Stomach smooth muscle (tissue), 2 donors: Measurements from ENCODE around the gene CAVIN3.

Source experiments
- H3K27ac ChIP-seq: one replicate; pipeline ENCODE4 v1.7.0; 2013; ENCODE audit warnings: mild to moderate bottlenecking, low read length, inconsistent platforms
- H3K27me3 ChIP-seq, 2 donors: one replicate each; pipeline ENCODE4 v1.7.0; 2013; ENCODE audit warnings: low read length in 2 of 2; ENCODE audit not compliant: insufficient read depth in 2 of 2, control insufficient read depth in 1 of 2
- H3K36me3 ChIP-seq, 2 donors: one replicate each; pipeline ENCODE4 v1.7.0; 2013; ENCODE audit warnings: low read length in 2 of 2; ENCODE audit not compliant: control insufficient read depth in 2 of 2, insufficient read depth in 2 of 2
- H3K4me1 ChIP-seq: one replicate; pipeline ENCODE4 v1.7.0; 2013; ENCODE audit warnings: low read length; ENCODE audit not compliant: control insufficient read depth, insufficient read depth
- H3K4me3 ChIP-seq, 2 donors: one replicate each; pipeline ENCODE4 v1.7.0; 2013; ENCODE audit warnings: low read length in 2 of 2
- H3K9ac ChIP-seq, 2 donors: one replicate each; pipeline ENCODE4 v1.7.0; 2013; ENCODE audit warnings: low read length in 2 of 2, mild to moderate bottlenecking in 1 of 2
- H3K9me3 ChIP-seq, 2 donors: one replicate each; pipeline ENCODE4 v1.7.0; 2013; ENCODE audit warnings: low read length in 2 of 2; ENCODE audit not compliant: control insufficient read depth in 2 of 2
- donor health status: healthy.
- donor health status: Pancreatic carcinoma.

The CAVIN3 gene

DNA sequence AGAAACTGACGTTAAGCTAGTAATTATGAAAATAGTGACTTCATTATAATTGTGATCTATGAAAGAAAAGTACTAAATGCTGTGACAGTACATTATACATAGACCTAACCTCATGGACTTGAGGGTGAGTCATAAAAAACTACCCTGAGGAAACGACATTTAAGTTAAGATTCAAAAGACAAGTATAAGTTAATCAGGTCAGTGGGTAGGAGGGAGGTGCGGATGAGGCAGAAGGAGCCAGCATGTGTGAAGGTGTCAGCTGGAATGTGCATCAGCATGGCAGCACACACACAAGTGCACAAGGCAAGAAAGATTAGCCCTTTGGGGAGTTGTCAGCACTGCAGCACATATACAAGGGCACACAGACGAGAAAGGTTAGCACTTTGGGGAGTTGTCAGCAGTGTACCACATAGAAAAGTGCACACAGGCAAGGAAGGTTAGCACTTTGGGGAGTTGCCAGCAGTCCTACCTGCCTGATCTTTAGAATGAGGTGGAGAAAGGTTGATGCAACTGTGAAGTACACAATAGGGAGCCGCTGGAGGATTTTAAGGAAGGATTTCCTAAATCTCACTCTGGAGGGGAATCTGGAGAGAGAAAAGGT is 31.6 kb upstream of the CAVIN3 start:
- Histone ChIP-seq H3K27ac (no peak overlapping the region), H3K27me3 (no peaks in the 10 kb centered on the region), H3K36me3 (no peaks in the 10 kb centered on the region), H3K4me3 (no peak overlapping the region), H3K9me3 (no peaks in the 10 kb centered on the region), H3K4me1 (peaks cover 5% of the 10 kb centered on the region), H3K9ac (no peak overlapping the region)

DNA sequence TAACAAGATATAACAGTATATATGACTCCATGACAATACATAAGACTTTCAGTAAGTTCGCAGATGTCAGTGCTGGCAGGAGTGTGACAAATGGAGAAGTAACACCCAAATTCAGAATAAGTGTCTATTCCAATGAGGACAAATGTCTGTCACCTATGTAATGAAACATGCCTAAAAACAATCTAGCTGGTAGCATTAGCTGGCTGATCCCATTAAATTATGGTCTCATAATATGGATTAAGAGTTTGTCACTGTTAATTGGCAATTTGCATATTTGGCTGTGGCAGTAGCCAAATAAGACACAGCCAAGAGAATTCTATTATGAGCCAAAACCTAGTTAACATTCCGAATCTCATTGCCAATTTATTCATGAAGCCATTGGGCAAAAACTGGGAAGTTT is 30.2 kb upstream of the CAVIN3 start:
- Histone ChIP-seq H3K27ac (no peak overlapping the region), H3K27me3 (no peaks in the 10 kb centered on the region), H3K4me1 (no peaks in the 10 kb centered on the region), H3K36me3 (no peaks in the 10 kb centered on the region), H3K9ac (no peak overlapping the region), H3K4me3 (no peak overlapping the region), H3K9me3 (no peaks in the 10 kb centered on the region)

DNA sequence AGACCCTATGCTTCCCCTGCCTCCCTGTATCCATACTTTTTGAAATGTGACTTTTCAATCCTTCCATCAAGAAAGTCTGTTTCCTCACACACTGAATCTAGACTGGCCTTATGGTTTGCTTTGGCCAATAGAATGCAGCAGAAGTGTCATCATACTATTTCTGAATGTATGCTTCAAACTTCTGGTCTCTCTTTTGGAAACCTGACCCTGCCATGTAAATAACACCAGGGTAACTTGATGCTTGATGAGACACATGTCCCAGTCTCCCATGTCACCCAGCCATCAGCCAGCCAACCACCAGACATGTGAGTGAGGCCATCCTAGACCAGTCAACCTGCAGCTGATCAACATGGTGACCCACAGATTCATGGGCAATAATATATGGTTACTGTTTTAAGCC is 29.7 kb upstream of the CAVIN3 start:
- no peak overlapping the region for H3K9ac ChIP-seq
- H3K4me1 ChIP-seq, result no peaks in the 10 kb centered on the region
- H3K36me3 ChIP-seq, result no peaks in the 10 kb centered on the region
- H3K27me3 ChIP-seq, result no peaks in the 10 kb centered on the region
- H3K9me3 ChIP-seq, result no peaks in the 10 kb centered on the region
- H3K4me3 ChIP-seq, result no peak overlapping the region
- H3K27ac ChIP-seq, result no peak overlapping the region

DNA sequence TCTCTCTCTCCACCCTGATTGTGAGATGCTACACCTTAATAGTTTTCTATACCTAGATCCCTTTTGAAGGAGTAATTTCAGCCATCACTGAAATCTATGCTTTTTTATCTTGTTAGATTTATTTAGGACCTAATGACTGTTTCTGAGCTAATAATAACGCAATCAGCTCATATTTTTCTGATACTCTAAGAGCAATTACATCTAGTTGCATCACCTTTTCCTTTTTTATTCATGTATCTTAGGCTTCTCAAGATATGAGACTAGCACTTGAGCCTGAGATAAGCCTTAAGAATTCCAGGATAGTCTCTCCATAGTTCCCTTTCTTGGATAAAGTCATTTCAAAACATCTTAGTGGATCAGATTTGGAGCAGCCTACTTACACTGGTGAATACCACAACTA is 25.1 kb upstream of the CAVIN3 start:
- H3K27me3 ChIP-seq, result no peaks in the 10 kb centered on the region
- H3K36me3 ChIP-seq, result no peaks in the 10 kb centered on the region

DNA sequence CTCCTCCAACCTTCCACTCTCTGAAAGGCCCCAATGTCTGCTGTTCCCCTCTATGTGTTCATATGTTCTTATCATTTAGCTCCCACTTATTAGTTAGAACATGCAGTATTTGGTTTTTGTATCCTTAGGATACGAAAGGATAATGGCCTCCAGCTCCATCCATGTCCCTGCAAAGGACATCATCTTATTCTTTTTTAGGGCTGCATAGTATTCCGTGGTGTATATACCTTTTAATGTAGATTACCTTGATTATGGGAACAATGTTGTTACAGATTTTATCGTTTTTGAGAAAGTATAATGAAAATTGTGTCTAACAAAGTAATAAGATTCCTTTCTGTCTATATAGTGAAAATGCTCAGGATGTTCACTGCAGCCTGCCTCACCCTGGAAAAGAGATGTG is 16.0 kb upstream of the CAVIN3 start:
- Histone ChIP-seq H3K4me1 (no peaks in the 10 kb centered on the region), H3K27me3 (no peaks in the 10 kb centered on the region), H3K27ac (no peak overlapping the region), H3K9ac (no peak overlapping the region), H3K9me3 (no peaks in the 10 kb centered on the region), H3K4me3 (no peak overlapping the region), H3K36me3 (peaks cover 14 to 22% of the 10 kb centered on the region in 2 donors)

More for the DNA sequence above, 25.1 kb upstream of the CAVIN3 start:
- no peak overlapping the region for H3K4me3 ChIP-seq
- H3K27ac ChIP-seq, result no peak overlapping the region
- no peaks in the 10 kb centered on the region for H3K9me3 ChIP-seq
- H3K9ac ChIP-seq, result no peak overlapping the region
- H3K4me1 ChIP-seq, result no peaks in the 10 kb centered on the region

DNA sequence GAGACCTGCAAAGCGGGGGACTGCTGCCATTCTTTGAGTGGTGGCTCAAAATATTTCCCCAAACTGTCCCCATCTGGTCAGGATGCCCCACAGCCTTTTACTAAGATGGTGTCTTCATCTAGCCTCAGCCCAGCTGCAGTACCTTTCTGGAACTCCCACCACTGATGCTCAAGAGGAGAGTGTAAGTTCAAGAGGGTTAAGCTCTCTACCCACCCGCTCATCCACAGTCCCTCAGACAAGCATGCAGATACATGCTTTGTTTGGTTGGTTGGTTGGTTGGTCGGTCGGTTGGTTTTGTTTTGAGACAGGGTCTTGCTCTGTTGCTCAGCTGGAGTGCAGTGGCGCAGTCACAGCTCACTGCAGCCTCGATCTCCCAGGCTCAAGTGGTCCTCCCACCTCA is 14.5 kb upstream of the CAVIN3 start:
- no peaks in the 10 kb centered on the region for H3K4me1 ChIP-seq
- H3K9me3 ChIP-seq, result no peaks in the 10 kb centered on the region
- no peak overlapping the region for H3K9ac ChIP-seq
- no peak overlapping the region for H3K27ac ChIP-seq
- no peak overlapping the region for H3K4me3 ChIP-seq
- H3K36me3 ChIP-seq, result peaks cover 16 to 25% of the 10 kb centered on the region in 2 donors
- no peaks in the 10 kb centered on the region for H3K27me3 ChIP-seq

DNA sequence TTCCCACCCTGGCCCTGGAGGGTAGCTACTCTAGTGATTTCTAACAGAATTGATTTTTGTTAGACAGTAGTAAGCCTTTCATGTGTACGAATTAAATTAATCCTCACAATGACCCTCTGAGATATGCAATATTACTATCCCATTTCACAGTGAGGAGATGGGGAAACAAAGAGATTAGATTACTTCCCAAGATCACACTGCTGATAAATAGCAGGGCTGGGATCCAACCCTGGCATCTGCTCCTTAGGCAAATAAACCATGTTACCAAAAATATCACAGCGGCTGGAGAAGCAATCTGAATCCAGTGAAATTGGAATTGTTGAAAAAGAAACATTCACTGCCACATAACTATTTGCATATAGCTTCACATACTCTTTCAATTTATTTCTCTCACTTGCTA is 12.8 kb upstream of the CAVIN3 start:
- Histone ChIP-seq H3K27ac (no peak overlapping the region), H3K9ac (no peak overlapping the region), H3K4me3 (no peak overlapping the region), H3K9me3 (no peaks in the 10 kb centered on the region), H3K4me1 (no peaks in the 10 kb centered on the region), H3K36me3 (peaks cover 17 to 18% of the 10 kb centered on the region in 2 donors), H3K27me3 (no peaks in the 10 kb centered on the region)

DNA sequence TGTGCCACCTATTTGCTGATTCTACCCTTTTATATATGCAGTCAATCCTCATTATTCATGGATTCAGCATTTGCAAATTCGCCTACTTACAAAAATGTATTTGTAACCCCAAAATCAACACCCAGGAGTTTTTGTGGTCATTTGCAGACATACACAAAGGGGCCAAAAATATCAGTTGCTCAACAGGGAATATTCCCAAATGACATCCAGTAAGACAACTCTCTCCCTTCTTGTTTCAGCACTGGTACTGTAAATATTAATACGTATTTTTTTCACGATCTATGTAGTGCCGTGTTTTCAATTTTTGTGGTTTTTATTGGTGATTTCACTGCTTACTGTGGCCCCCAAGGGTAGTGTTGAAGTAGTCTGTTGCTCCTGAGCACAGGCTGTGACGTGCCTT is 11.8 kb upstream of the CAVIN3 start:
- H3K4me3 ChIP-seq, result no peak overlapping the region
- H3K9ac ChIP-seq, result no peak overlapping the region
- H3K4me1 ChIP-seq, result no peaks in the 10 kb centered on the region
- H3K27ac ChIP-seq, result no peak overlapping the region
- H3K27me3 ChIP-seq, result no peaks in the 10 kb centered on the region
- no peaks in the 10 kb centered on the region for H3K9me3 ChIP-seq
- H3K36me3 ChIP-seq, result peaks cover 16 to 19% of the 10 kb centered on the region in 2 donors

DNA sequence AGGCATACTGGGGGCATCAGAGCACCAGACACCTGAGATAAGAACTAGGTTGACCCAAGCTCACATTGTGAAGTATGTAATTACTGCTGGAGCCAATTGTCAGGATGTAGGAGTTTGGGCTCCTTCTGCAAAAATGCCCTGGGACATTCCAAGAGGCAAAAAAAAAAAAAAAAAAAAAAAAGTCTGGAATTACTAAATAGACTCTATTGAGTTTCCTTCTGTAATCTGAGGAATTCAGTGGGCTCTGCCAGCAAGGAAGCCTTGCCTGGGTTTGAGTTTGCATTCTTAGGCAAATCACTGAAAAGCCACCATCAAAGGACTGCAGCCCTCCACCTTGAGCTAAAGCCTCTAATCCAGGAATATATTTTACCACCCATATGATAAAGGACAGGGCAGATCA is 8.0 kb upstream of the CAVIN3 start:
- Histone ChIP-seq H3K4me3 (no peak overlapping the region), H3K4me1 (no peaks in the 10 kb centered on the region), H3K27me3 (no peaks in the 10 kb centered on the region), H3K9ac (no peak overlapping the region), H3K9me3 (no peaks in the 10 kb centered on the region), H3K27ac (no peak overlapping the region), H3K36me3 (peaks cover 12 to 15% of the 10 kb centered on the region in 2 donors)

DNA sequence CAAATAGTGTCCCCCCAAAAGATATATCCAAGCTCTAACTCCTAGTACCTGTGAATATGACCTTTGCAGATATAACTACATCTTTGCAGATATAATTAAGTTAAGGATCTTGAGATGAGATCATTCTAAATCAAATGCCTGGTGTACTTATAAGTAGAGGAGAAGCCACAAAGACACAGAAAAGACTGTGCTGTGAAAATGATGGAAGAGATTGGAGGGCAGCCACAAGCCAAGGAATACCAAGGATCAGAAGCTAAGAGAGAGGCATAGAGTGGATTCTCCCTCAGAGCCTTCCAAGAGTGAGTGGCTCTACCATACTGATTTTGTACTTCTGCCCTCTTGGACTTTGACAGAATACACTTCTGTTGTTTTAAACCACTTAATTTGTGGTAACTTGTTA is 7.5 kb upstream of the CAVIN3 start:
- H3K4me3 ChIP-seq, result no peak overlapping the region
- no peak overlapping the region for H3K27ac ChIP-seq
- peaks cover 12 to 15% of the 10 kb centered on the region in 2 donors for H3K36me3 ChIP-seq
- H3K27me3 ChIP-seq, result no peaks in the 10 kb centered on the region
- H3K9ac ChIP-seq, result no peak overlapping the region
- no peaks in the 10 kb centered on the region for H3K9me3 ChIP-seq
- no peaks in the 10 kb centered on the region for H3K4me1 ChIP-seq

DNA sequence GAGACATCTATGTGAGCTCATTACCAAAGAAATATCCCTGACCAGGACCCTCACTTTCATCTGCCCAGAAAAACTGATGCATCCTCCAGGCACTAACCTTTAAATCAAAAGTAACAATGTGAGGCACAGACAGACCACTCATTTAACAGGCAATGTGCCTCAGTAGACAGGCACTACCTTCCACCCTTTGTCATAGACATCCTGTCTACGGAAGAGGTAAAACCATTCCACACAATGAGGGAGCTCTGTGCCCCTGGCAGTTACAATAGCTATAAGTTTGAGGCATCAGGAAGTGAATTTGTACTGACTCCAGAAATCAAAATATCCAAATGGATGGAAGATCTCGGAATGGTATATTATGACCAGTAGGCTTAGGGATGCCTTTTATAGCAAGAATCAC is 6.7 kb upstream of the CAVIN3 start:
- Histone ChIP-seq H3K27me3 (no peaks in the 10 kb centered on the region), H3K4me1 (peaks cover under 1% of the 10 kb centered on the region), H3K4me3 (no peak overlapping the region), H3K36me3 (peaks cover 12 to 14% of the 10 kb centered on the region in 2 donors), H3K27ac (peak overlapping the region; percentile 11), H3K9me3 (no peaks in the 10 kb centered on the region), H3K9ac (no peak overlapping the region)
